Measurements from ENCODE around the gene RPL38. TPM values are rescaled to one million over a fixed set of nuclear protein-coding genes. Genes with fewer than 3 reads are reported as not detected.

RPL38 gene
- total RNA-seq, result 271 TPM

GRCh38 chr17:74203439-74204240, at the start of gene RPL38:
Gene RPL38 (plus strand): TSS chr17:74203678. CDS start chr17:74203956, 278 bp downstream.
- DNase-seq (ENCODE audit: low spot score), result peak; percentile 95
- peak; percentile 93 for ATAC-seq

GRCh38 chr17:74153821-74154430, 49.6 kb upstream of the RPL38 start:
- ATAC-seq (no peak), DNase-seq (ENCODE audit: low spot score) (peak; percentile 11)

GRCh38 chr17:74156878-74157277, 46.6 kb upstream of the RPL38 start:
- DNase-seq (ENCODE audit: low spot score), result peak; percentile 5
- no peak for ATAC-seq

GRCh38 chr17:74157366-74157765, 46.1 kb upstream of the RPL38 start:
- peak; percentile 27 for DNase-seq (ENCODE audit: low spot score)

GRCh38 chr17:74158761-74159160, 44.7 kb upstream of the RPL38 start:
- ATAC-seq (no peak), DNase-seq (ENCODE audit: low spot score) (peak; percentile 30)

More at GRCh38 chr17:74157366-74157765, 46.1 kb upstream of the RPL38 start:
- no peak for ATAC-seq

- no peak for DNase-seq (ENCODE audit: low spot score)
- ATAC-seq, result no peak
Measured at GRCh38 chr17:74159226-74159840, 44.1 kb upstream of the RPL38 start.

DNA sequence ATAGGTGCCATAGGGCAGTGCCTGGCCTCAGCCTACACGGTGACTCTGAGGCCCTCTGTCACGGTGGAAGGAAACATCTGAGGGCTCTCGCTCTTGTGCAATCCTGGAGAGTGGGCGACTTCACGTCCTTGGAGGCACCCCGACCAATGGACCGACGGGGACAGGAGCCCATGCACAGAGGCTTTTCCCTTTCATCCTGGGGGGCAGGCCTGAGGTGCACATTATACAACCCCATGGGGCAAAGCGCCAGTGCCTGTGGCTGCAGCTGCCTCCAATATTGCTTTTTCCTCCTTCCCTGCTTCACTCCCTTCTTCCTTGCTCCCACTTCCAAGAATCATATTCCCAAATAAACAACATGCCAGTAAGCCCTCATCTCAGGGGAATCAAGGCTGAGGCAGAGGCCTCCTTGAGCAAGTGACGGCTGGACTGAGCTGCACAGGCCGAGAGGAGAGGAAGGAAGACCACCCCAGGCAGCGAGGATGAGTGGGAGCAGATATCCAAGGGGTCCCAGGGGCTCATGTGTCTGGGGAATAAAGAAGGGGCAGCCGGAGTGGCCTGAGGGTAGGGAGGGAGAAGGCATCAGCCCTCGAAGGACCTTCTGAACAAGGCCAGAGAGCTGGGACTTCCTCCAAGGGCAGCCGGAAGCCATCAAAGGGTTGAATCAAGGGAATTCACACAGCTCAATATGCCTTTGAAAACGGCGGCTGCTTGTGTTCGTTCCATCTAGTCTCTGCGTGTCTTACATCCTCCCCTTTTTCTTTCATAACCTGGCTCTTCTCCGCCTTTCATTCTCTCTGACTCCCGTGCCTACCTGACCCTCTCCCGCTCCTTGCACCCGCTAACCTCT, 42.6 kb upstream of the RPL38 start:
- ATAC-seq (no peak), DNase-seq (ENCODE audit: low spot score) (peak; percentile 27)

- no peak for ATAC-seq
- DNase-seq (ENCODE audit: low spot score), result peak; percentile 11
Measured at GRCh38 chr17:74161503-74161875, 42.0 kb upstream of the RPL38 start.

DNA sequence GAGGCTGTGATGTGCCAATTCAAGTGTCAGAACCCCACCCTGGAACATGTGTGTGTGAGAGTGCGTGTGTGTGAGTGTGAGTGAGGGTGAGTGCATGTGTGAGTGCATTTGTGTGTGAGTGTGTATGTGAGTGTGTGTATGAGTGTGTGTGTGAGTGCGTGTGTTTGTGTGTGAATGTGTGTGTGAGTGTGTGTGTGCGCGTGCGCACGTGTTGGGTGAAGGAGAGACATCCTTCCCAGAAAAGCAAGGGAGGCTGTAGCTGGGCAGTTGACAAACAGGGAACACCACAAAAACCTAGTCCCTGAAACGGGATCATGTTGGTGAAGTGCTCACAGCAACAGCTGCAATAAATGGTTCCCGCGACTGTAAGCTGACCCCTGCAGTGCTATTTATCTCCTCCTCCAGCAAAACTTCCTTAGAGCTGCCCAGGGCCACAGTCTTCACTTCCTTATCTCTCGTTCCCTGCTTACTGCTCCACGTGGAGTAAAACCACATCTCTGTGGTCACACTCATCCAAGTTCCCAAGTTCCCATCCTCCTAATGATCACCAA, 40.1 kb upstream of the RPL38 start:
- no peak for DNase-seq (ENCODE audit: low spot score)
- no peak for ATAC-seq

GRCh38 chr17:74163836-74164235, 39.6 kb upstream of the RPL38 start:
- no peak for DNase-seq (ENCODE audit: low spot score)
- ATAC-seq, result no peak

DNA sequence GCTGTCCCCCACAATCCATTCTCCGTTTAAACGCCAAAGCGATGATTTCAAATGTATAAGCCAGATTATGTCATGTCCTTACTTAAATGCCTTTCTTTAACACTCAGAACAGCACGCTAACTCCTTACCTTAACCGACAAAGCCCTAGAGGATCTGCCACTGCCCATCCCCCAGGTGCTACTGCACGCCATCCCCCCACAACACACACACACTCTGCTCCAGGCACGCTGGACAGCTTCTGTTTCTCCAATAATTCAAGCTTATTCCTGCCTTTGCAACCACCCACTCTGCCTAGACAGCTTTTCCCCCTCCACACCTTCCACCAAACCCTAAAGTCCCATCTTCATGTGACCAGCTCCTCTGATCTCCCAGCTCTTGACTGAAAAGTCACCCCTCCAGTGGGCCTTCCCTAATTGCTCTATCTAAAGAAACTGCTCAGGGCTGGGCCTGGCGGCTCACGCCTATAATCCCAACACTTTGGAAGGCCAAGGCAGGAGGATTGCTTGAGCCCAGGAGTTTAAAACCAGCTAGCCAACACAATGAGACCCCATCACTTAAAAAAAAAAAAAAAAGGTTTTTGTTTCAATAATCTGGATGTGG, 38.9 kb upstream of the RPL38 start:
- no peak for DNase-seq (ENCODE audit: low spot score)
- ATAC-seq, result no peak

DNA sequence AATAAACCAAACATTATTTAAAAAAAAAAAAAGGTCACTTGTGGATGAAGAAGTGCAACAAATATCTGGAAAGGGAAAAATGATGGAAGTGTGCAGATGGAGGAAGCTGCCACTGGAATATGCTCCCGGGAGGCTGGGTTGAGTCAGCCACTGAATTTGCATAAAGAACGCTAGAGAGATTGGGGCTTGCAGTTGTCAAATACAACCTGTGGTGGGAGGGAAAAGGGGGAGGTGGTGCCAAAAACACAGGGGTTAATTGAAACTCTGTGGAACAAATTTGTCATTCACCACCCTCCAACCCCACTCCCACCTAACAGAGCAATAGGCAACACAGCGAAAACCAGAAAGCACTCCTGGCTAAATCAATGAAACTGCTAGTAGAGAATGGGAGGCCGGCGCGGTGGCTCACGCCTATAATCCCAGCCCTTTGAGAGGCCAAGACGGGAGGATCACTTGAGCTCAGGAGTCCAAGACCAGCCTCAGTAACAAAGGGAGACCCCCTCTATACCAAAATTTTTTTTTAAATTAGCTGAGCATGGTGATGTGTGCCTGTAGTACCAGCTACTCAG, 37.6 kb upstream of the RPL38 start:
- ATAC-seq (no peak), DNase-seq (ENCODE audit: low spot score) (no peak)

GRCh38 chr17:74170924-74171323, 32.6 kb upstream of the RPL38 start:
- ATAC-seq, result no peak

GRCh38 chr17:74172700-74173099, 30.8 kb upstream of the RPL38 start:
- ATAC-seq (no peak), DNase-seq (ENCODE audit: low spot score) (no peak)

More at GRCh38 chr17:74170924-74171323, 32.6 kb upstream of the RPL38 start:
- no peak for DNase-seq (ENCODE audit: low spot score)

GRCh38 chr17:74176546-74177001, 26.9 kb upstream of the RPL38 start:
- no peak for DNase-seq (ENCODE audit: low spot score)
- peak; percentile 97 for ATAC-seq

GRCh38 chr17:74177018-74177450, 26.4 kb upstream of the RPL38 start:
- DNase-seq (ENCODE audit: low spot score), result no peak
- no peak for ATAC-seq

DNA sequence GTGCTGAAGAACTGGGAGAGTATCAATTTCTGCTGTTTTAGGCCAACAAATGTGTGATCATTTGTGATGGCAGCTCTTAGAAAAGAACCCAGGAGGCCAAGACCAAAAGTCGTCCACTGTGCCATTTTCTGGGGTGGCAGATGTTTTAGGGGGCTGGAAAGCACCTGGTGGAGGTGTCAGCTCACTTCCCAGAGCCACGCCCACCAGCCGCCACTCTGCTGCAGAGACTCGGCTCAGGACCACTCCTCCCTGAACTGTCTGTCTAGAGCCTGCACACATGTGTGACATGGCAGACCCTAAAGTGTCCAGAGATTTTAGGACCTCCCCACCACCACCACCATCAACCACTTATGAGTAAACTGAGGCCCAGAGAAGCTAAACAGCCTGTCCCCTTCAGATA, 23.9 kb upstream of the RPL38 start:
- no peak for DNase-seq (ENCODE audit: low spot score)
- ATAC-seq, result no peak

GRCh38 chr17:74180336-74180735, 23.1 kb upstream of the RPL38 start:
- DNase-seq (ENCODE audit: low spot score) (no peak), ATAC-seq (no peak)

DNA sequence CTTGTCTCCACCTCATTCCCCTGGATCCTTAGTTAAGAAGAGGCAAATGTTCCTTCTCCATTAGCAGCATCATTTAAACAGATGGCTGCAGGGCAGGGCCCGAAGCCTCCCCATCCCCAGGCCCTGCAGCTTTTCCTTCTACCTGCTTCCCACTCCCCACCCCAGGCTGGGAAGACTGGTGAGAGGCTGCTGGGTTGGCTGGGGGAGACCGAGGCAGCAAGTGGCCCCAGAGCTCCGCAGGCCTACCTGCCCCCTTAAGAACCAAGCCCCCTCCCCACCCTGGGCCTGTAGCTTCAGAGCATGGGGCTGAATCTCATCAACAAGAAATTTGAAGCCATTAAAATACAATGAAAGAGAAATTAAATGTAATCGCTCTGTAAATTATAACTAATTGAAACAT, 22.1 kb upstream of the RPL38 start:
- DNase-seq (ENCODE audit: low spot score) (no peak), ATAC-seq (no peak)

All from left lobe of liver (tissue), 2 donors.